ENCODE measurements around the gene EWSR1. TPM values are rescaled to one million over a fixed set of nuclear protein-coding genes. Genes with fewer than 3 reads are reported as not detected.

Gene EWSR1
- total and polyA plus RNA-seq, 2 of the 4 experiments (the other 2 are of a cell fraction): 243 to 518 TPM

DNA sequence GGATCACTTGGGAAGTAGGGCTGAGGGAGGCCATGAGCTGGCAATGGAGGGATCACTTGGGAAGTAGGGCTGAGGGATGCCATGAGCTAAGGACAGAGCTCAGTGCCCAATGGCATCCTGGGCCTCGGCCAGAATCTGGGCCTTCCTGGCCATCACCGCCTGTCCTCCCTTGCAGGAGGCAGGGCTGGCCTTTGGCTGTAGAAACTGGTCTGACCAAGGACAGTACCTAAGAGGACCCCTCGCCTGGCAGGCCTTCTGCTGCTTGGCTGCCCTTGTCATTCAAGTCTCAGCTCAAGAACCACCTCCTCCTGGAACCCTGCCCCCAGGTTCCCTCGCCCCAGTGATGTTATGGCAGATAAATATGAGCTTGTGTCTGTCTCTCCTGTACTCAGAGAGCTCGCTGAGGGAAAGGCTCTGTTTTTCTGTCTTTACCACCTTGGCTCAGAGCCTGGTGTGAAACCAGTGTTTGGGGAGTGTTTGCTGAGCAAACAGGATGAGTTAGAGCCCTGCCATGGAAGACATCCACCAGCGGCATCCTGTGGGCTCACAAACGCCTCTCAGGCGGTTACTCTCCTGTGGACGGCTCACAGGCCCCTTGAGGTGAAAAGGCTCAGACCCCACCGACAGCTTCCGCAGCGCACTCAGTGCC lies 66.8 kb downstream of the EWSR1 start:
- no peak overlapping the region for H2BK5ac ChIP-seq (ENCODE audit: low read depth, low read length, poor library complexity, severe bottlenecking)
- TF ChIP-seq ELK1 (IDR thresholded peaks at IDR 0.05; ENCODE audit: borderline replicate concordance, low read depth, low read length) (no peak), MXI1 (IDR thresholded peaks at IDR 0.05; ENCODE audit: borderline replicate concordance, low read depth, low read length) (no peak), NFE2L2 (IDR thresholded peaks at IDR 0.05; ENCODE audit: low read depth, low read length) (no peak), RAD21 (IDR thresholded peaks at IDR 0.05; ENCODE audit: low read length) (no peak), BHLHE40 (IDR thresholded peaks at IDR 0.05; ENCODE audit: low read depth, low read length) (no peak), SMC3 (IDR thresholded peaks at IDR 0.05; ENCODE audit: low read depth, low read length) (no peak), RFX5 (IDR thresholded peaks at IDR 0.05; ENCODE audit: low read depth, low read length) (no peak), FOS (IDR thresholded peaks at IDR 0.05; ENCODE audit: low read depth, low read length) (no peak)
- H3K18ac ChIP-seq (ENCODE audit: low read depth, low read length): no peak overlapping the region
- H2BK120ac ChIP-seq (ENCODE audit: low read depth, low read length): no peak overlapping the region
- no peak overlapping the region for H2AK9ac ChIP-seq (replicated peaks; ENCODE audit: low read depth, low read length, poor library complexity)
- no peak overlapping the region for H3K4me2 ChIP-seq (ENCODE audit: low read depth, low read length)
- H2BK15ac ChIP-seq (ENCODE audit: low read depth, low read length): no peak overlapping the region
- POLR2A ChIA-PET (ENCODE audit: unreplicated experiment): no interaction called here
- no peak overlapping the region for H3K27ac ChIP-seq (ENCODE audit: insufficient read depth, low read length)
- no peak overlapping the region for H3K4ac ChIP-seq (ENCODE audit: low read depth, low read length)
- H3K79me1 ChIP-seq (ENCODE audit: low read depth in 1 of 2, low read length in 2 of 2): peaks cover 0 to 3% of the 10 kb centered on the region in 2 experiments; a peak in 1 of 4 replicates
- H3K9me1 ChIP-seq (ENCODE audit: insufficient read depth, low read length): peaks cover 5% of the 10 kb centered on the region; the same call in 1 of the 2 replicates
- WGBS, 2 experiments (ENCODE audit: extremely low coverage in 2 of 2, insufficient read length in 1 of 2): 89% methylated on average over 6 of the region's 12 CpGs; no CpG with 5 or more reads in 1 of the 2 experiments
- intact Hi-C loops (cut with micrococcal nuclease): no loop called here
- no peak overlapping the region for H2AFZ ChIP-seq (replicated peaks; ENCODE audit: low read length, poor library complexity)
- H3K36me3 ChIP-seq (ENCODE audit: control insufficient read depth, insufficient read depth, low read length): peaks cover 49% of the 10 kb centered on the region
- H3K4me3 ChIP-seq (ENCODE audit: insufficient read depth, low read depth, low read length): no peak overlapping the region
- H3K14ac ChIP-seq (replicated peaks; ENCODE audit: low read depth, low read length): no peak overlapping the region
- no peak overlapping the region for H2AK5ac ChIP-seq (ENCODE audit: low read depth, low read length)
- BruUV-seq (replicated peaks): no TSS peak
- H3K9ac ChIP-seq (ENCODE audit: low read depth, low read length): no peak overlapping the region
- no peaks in the 10 kb centered on the region for H3K9me3 ChIP-seq (ENCODE audit: control insufficient read depth, insufficient read depth, low read length)
- CTCF ChIA-PET: no interaction called here
- H4K8ac ChIP-seq (ENCODE audit: low read depth in 2 of 2, low read length in 2 of 2): no peak overlapping the region
- no peak overlapping the region for H2BK20ac ChIP-seq (ENCODE audit: low read depth, low read length)
- no peak overlapping the region for H4K91ac ChIP-seq (ENCODE audit: insufficient read depth, low read depth, low read length)
- H3K27me3 ChIP-seq (ENCODE audit: control insufficient read depth, insufficient read depth, low read length): no peaks in the 10 kb centered on the region
- H3K4me1 ChIP-seq (ENCODE audit: control insufficient read depth, insufficient read depth, low read length): peaks cover 9% of the 10 kb centered on the region
- H4K20me1 ChIP-seq (ENCODE audit: insufficient read depth, low read length): no peaks in the 10 kb centered on the region; the same call in none of the 2 replicates
- dilution Hi-C loops (cut with HindIII; ENCODE audit: low sequenced_read_pairs, unreplicated experiment): no loop called here
- DNase-seq: no peak
- no peak overlapping the region for H4K5ac ChIP-seq (ENCODE audit: low read depth, low read length)
- no peak overlapping the region for H3K23ac ChIP-seq (ENCODE audit: low read depth, low read length)
- ATAC-seq (ENCODE audit: low read depth): no peak
- in situ Hi-C loops (cut with MboI; ENCODE audit: low sequenced_read_pairs): no loop called here
- H3K56ac ChIP-seq (ENCODE audit: extremely low read depth, insufficient read depth, low read length): no peak overlapping the region

All from IMR-90 (cell line).